HG03108 (cell line): Measurements from ENCODE around the gene ZNF660.
A peak's percentile ranks its signal among the peaks of the same experiment; 100 is the strongest.
"Not testable (repeated sequence)": the region's sequence is repeated elsewhere in the genome, so short reads cannot be mapped to it uniquely, and the experiment has no call there.

Source experiments
- ATAC-seq: cut with Tn5 transposase; IDR thresholded peaks from one replicate; pipeline ENCODE4 v1.9.1; 2021; ENCODE audit warnings: moderate library complexity; ENCODE audit not compliant: unreplicated experiment

Gene ZNF660

DNA sequence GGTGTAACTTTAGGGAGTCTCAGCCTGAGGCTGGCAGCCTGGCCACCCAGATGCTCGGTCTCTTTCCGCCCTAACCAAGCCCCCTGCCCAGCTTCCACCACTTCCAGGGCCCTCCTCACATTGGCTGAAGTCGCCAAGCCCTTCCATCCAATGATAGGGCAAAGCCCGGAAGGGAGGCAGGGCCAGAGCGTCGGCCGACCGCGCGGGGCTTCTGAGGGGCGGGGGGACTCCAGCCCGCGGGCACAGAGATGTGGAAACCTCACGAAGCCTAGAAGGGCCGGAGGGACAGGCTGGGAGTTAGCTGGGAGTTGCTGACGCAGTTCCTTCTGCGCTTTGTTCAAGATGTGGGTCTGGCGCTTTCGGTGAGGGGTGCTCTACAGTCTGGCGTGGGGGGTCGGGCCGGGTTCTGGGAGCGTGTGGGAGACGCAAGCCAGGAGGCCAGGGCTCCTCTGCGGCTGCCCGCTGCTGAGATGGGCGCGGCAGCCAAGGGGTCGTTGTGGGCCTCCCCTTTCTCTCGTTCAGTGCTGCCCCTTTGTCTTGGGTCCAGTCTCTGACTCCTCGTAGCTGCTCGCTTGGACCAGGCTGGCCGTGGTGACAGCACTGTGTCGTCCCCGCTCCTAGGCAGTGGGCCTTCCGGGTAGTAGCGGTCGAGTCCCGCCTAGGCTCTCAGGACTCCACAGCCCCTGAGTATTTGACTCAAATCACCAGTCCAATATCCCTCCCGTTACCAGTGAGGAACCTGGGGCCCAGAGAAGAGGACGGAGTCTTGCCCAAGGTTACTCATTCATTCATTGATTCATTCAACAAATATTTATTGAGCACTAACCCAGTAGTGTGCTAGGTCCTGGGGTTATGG lies at the start of gene ZNF660:
TSS of gene ZNF660 (plus strand) at position 319 of the 856 bp plus-strand sequence. CDS start 9,230 bp downstream, outside the sequence.
- peak; percentile 79 for ATAC-seq

DNA sequence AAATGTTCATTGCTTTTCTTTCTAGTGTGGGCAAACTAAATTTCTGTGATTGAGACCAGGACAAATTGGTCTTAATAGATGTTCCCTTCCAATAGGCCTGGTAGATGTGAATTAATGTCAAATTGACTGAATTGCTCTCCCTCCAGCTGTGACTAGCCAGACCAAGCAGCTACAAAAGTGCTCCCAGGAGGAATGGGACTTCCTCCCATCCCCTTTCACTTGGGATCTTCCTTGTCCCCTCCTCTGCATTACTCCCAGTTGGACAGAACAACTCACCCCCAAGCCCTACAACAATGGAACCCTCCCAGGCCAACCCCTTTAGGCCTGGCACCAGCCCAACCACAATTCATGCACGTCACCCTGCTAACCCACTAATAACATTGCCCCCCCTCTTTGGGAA lies 49.4 kb upstream of the ZNF660 start:
- ATAC-seq = no peak

- ATAC-seq = not testable (repeated sequence)
Measured at GRCh38 chr3:44544811-44545210, 40.0 kb upstream of the ZNF660 start.

DNA sequence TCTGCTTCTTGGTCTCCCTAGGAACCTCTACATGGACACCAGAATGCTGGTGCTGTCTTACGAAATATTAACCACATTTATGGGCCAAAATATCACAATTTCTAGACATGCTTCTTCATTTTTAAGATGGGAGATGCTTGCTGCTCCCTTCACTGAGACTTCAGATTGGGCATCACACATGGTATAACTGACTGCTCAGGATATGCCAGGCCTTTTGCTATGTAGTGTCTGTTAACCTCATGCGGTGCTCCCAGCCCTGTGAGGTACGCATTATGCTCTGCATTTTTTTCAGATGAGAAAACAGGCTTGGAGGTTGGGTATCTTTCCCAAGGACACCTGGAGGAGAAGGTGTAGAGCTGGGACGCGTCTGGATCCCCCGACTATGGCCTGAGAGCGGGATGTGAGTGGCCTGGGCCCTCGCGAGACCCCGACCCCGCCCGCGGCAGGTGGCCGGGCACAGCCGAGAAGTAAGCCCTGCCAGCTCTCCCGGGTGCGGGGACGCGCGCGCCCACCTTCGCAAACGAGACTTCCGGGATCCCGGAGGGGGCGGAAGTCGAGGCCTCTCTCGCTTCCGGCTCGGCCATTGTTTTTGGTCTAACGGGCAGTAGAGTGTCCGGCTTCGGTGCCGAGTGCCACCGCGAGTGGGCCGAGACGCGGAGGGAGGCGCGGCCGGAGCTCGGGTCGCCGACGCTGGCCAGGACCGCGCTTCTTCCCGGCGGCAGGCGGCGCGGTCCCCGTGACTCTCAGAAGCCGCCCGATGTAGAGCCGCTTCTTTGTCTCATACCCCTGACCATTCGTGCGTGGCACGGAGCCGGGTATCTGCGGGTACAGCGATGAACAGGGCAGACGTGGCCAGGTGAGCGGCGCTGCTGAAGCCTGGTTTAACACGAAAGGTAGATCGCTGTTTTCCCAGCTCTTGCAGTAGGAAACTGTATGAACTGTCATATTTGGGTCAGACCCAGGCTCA lies 29.9 kb upstream of the ZNF660 start, which contains the start of gene ZKSCAN7:
TSS of gene ZKSCAN7 (plus strand) at position 568 of the 967 bp plus-strand sequence. CDS start 1,855 bp downstream, outside the sequence.
- peak; percentile 65 for ATAC-seq

GRCh38 chr3:44555723-44556122 lies 29.0 kb upstream of the ZNF660 start:
- no peak for ATAC-seq

DNA sequence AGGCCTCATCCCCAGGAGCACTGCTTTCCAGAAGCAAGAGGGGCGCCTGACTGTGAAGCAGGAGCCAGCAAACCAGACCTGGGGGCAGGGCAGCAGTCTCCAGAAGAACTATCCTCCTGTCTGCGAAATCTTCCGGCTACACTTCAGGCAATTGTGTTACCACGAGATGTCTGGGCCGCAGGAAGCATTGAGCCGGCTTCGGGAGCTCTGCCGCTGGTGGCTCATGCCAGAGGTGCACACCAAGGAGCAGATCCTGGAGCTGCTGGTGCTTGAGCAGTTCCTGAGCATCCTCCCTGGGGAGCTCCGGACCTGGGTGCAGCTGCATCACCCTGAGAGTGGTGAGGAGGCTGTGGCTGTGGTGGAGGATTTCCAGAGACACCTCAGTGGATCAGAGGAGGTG lies 27.7 kb upstream of the ZNF660 start:
- no peak for ATAC-seq

- no peak for ATAC-seq
Measured at GRCh38 chr3:44561076-44561475, 23.7 kb upstream of the ZNF660 start.

DNA sequence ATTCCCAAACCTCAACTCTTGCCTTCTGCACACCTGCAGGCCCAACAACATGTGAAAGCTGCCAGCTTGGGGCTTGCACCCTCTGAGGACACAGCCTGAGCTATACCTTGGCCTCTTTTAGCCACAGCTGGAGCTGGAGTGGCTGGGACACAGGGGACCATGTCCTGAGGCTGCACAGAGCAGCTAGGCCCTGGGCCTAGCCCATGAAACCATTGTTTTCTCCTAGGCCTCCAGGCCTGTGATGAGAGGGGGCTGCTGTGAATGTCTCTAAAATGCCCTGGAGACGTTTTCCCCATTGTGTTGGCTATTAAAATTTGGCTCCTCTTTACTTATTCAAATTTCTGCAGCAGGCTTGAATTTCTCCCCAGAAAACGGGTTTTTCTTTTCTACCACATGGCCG lies 22.6 kb upstream of the ZNF660 start:
- ATAC-seq = no peak

DNA sequence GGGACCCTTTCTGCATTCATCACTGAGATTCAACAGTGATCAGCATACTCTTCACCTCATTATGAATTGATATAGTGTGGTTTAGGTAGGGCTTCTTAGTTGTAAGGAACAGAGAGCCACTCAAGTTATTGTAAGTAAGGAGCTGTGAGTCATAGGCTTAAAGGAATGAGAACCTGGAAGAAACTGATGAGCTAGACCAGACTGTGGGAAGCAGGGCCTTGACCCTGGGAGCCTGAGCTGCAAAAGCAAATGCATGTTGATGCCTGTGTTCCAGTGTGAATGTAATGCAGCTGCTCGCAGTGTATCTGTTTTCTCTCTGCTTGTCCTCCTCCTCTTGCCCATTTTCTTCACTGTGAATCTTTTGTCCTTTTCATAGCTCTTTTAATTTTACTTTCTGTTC lies 16.2 kb upstream of the ZNF660 start:
- ATAC-seq = no peak

GRCh38 chr3:44571024-44571423 lies 13.7 kb upstream of the ZNF660 start:
- no peak for ATAC-seq

GRCh38 chr3:44576613-44577012 lies 8.2 kb upstream of the ZNF660 start:
- ATAC-seq = no peak

DNA sequence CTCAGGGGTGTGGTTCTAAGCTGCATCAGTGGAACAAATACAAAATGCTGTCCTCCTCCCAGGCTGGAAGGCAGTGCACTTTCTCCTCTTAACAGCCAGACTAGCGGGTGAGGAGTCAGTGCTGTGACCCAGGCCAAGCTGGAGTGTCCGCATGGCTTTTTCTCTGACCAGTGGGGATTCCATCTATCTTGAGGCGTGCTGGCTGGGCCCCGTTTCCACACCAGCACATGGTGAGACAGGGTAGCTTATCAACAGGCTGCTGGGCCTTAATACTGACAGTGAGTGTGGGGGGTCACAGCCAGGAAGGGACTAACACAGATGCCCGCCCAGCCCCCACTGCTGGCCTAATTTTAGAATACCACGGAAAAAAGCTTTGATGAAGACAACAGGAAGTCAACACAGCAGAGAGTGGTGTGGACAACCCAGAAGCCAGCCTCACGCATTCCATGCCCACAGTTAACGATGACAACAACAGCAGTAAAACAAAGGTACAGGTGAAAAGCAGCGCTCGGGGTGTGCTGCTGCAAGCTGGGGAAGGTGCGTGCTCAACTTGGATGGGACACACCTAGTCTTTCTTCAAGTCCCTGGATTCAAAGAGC lies 7.3 kb upstream of the ZNF660 start:
- not testable (repeated sequence) for ATAC-seq

DNA sequence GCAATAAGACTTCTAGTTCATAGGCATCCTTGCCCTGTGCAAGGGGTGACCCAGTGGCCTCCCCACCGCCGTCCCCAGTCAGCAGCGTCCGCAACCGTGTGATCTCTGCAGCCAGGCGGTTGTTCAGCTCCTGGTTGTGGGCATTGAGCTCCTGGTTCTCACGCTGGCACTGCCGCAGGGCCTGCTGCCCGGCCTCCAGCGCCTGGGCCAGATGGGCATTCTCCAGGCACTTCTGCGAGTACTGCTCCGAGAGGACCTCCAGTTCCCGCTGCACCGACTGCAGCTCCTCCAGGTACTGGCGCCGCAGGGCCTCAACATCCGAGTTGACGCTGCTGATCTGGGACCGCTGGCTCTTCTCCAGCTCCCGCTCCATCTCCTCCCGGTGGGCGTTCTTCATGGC lies 6.4 kb upstream of the ZNF660 start:
- ATAC-seq = not testable (repeated sequence)

- ATAC-seq = not testable (repeated sequence)
Measured at GRCh38 chr3:44578924-44579515, 5.7 kb upstream of the ZNF660 start.

DNA sequence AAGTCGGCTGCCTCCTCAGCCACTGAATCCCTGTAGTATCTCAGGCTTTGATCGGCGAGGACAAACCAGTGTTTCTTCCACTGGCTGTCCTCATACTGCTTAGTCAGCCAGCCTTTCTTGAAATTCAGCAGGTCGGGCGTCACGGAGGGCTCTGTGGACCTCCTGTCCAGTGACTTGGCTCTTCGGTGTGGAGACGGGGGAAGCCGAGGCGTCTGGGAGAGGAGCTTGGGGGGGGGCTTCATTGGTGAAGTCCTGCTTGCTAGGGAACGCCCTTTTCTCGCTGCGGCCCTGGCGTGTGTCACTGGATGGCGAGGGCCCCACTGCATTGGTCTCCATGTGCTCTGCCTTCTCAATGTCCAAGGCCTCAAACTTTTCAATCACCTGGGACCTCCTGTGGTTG lies 5.0 kb upstream of the ZNF660 start:
- ATAC-seq = not testable (repeated sequence)

DNA sequence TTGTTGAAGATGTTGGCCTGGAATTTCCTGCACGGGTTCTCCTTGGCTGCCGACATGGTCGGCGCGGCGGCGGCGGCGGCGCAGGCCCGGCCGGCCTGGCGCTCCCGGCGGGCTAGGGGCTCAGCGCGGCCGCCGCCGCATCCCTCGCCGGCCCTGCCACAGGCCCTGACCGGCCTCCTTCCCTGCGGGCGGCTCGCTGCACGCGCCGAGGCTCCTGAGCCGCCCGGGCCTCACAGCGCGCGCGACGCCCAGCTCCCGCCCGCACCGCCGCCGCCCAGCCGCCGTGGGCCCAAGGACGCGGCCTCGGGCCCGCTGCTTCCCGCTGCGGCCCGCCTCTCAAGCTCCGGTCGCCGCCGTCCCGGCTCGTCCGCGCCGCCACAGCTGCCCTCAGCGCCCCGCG lies 3.8 kb upstream of the ZNF660 start:
- ATAC-seq = not testable (repeated sequence)

- ATAC-seq = no peak
Measured at GRCh38 chr3:44596621-44597020, 11.9 kb downstream of the ZNF660 start.

- ATAC-seq = no peak
Measured at GRCh38 chr3:44601749-44602148, 17.0 kb downstream of the ZNF660 start.

- ATAC-seq = no peak
Measured at GRCh38 chr3:44612678-44613077, 27.9 kb downstream of the ZNF660 start.

GRCh38 chr3:44624749-44625480 lies 40.2 kb downstream of the ZNF660 start, which contains the start of gene ZNF197:
TSS of gene ZNF197 (plus strand) at chr3:44625036. CDS start at chr3:44629155, 4,119 bp downstream.
- ATAC-seq = peak; percentile 85
